Measurements from ENCODE around the gene SLC10A6. TPM values are rescaled to one million over a fixed set of nuclear protein-coding genes. Genes with fewer than 3 reads are reported as not detected.
A peak's percentile ranks its signal among the peaks of the same experiment; 100 is the strongest.

SLC10A6 gene, protein sequence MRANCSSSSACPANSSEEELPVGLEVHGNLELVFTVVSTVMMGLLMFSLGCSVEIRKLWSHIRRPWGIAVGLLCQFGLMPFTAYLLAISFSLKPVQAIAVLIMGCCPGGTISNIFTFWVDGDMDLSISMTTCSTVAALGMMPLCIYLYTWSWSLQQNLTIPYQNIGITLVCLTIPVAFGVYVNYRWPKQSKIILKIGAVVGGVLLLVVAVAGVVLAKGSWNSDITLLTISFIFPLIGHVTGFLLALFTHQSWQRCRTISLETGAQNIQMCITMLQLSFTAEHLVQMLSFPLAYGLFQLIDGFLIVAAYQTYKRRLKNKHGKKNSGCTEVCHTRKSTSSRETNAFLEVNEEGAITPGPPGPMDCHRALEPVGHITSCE
- polyA plus RNA-seq (2011; rRNA removed) (0.06 TPM in 1 of 2 replicates, not detected in the other), polyA minus RNA-seq (2011; rRNA and poly(A)+ RNA removed) (0.26 TPM in 1 of 2 replicates, not detected in the other)

DNA sequence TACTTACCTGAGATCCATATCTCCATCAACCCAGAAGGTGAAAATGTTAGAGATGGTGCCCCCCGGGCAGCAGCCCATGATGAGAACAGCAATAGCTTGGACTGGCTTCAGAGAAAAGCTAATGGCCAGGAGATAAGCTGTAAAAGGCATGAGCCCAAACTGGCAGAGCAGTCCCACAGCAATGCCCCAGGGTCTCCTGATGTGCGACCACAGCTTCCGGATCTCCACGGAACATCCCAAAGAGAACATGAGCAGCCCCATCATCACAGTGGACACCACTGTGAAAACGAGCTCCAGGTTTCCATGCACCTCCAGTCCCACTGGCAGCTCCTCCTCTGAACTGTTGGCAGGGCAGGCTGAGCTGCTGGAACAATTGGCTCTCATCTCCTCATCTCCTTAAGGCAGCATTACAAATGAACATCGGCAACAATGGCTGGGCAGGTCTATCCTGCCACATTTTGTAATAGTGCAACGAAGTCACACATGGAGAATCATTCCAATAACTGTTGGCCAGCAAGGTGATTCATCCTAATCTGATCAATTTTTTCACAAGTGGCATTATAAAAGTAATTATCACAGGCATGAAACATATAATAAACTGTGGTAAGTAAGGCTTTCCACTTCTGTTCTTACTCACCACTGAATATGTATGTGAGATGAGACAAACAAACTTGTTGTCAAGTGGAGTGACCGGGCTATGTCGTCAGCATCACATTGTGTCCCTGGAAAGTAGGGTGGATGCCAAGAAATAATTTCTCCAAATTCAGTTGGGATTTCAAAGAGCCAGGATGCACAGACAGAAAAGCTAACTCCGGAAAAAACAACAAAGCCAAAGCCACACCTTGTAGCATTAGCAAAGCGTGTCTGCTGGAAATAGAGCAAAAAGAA lies at the start of gene SLC10A6:
TSS of gene SLC10A6 (minus strand) at position 653 of the 888 bp plus-strand sequence. CDS start at position 384, 269 bp downstream.
- no peak within 1 kb of the TSS for H3K27ac ChIP-seq (ENCODE audit: low read depth, low read length)
- ChIA-PET CTCF (interaction anchor here (1.1 to 1.3 kb wide), 4 partner anchors 74 to 353 kb away, joined by 3 to 4 read pairs (median 4); no protein-coding TSS in a partner anchor), POLR2A (no interaction called here)
- H3K9me3 ChIP-seq (ENCODE audit: control insufficient read depth, insufficient read depth, low read length), result no peaks in the 10 kb centered on the region
- no peak within 1 kb of the TSS for H3K4me3 ChIP-seq (ENCODE audit: low read depth, low read length)
- no peaks in the 10 kb centered on the region for H3K27me3 ChIP-seq (ENCODE audit: control insufficient read depth, insufficient read depth, low read length)
- DNase-seq (ENCODE audit: low read depth, low spot score), result no peak
- TF ChIP-seq, protein P1, sequence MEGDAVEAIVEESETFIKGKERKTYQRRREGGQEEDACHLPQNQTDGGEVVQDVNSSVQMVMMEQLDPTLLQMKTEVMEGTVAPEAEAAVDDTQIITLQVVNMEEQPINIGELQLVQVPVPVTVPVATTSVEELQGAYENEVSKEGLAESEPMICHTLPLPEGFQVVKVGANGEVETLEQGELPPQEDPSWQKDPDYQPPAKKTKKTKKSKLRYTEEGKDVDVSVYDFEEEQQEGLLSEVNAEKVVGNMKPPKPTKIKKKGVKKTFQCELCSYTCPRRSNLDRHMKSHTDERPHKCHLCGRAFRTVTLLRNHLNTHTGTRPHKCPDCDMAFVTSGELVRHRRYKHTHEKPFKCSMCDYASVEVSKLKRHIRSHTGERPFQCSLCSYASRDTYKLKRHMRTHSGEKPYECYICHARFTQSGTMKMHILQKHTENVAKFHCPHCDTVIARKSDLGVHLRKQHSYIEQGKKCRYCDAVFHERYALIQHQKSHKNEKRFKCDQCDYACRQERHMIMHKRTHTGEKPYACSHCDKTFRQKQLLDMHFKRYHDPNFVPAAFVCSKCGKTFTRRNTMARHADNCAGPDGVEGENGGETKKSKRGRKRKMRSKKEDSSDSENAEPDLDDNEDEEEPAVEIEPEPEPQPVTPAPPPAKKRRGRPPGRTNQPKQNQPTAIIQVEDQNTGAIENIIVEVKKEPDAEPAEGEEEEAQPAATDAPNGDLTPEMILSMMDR (IDR thresholded peaks at IDR 0.05; ENCODE audit: low read depth, low read length), result no peak

DNA sequence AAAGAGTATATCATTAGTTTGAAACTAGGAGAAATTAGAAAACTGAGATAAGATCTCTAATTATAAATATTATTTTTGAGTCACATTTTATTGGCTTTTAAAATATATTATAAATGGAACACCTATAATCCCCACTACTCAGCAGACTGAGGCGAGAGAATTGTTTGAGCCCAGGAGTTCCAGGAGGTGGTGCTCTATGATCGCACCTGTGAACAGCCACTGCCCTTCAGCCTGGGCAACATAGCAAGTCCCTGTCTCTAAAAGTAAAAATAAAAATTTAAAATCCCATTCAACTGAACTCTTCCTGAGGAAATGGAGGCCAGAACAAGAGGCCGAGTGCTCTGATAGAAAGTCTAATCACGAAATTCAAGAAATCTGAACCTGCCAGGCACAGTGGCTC lies 49.4 kb upstream of the SLC10A6 start:
- no peaks in the 10 kb centered on the region for H3K27me3 ChIP-seq (ENCODE audit: control insufficient read depth, insufficient read depth, low read length)
- no peak overlapping the region for H3K27ac ChIP-seq (ENCODE audit: low read depth, low read length)
- TF ChIP-seq, protein P1 (IDR thresholded peaks at IDR 0.05; ENCODE audit: low read depth, low read length), result peak; percentile 37
- H3K9me3 ChIP-seq (ENCODE audit: control insufficient read depth, insufficient read depth, low read length), result no peaks in the 10 kb centered on the region
- no peak for DNase-seq (ENCODE audit: low read depth, low spot score)
- ChIA-PET POLR2A (no interaction called here), CTCF (interaction anchor here (1.2 to 3.0 kb wide), 4 partner anchors 67 to 402 kb away, joined by 3 to 29 read pairs (median 8); no protein-coding TSS in a partner anchor)
- no peak overlapping the region for H3K4me3 ChIP-seq (ENCODE audit: low read depth, low read length)

GRCh38 chr4:86896596-86896995 lies 47.4 kb upstream of the SLC10A6 start:
- no peaks in the 10 kb centered on the region; the same call in 1 of the 2 replicates for H3K9me3 ChIP-seq (ENCODE audit: control insufficient read depth, insufficient read depth, low read length)

DNA sequence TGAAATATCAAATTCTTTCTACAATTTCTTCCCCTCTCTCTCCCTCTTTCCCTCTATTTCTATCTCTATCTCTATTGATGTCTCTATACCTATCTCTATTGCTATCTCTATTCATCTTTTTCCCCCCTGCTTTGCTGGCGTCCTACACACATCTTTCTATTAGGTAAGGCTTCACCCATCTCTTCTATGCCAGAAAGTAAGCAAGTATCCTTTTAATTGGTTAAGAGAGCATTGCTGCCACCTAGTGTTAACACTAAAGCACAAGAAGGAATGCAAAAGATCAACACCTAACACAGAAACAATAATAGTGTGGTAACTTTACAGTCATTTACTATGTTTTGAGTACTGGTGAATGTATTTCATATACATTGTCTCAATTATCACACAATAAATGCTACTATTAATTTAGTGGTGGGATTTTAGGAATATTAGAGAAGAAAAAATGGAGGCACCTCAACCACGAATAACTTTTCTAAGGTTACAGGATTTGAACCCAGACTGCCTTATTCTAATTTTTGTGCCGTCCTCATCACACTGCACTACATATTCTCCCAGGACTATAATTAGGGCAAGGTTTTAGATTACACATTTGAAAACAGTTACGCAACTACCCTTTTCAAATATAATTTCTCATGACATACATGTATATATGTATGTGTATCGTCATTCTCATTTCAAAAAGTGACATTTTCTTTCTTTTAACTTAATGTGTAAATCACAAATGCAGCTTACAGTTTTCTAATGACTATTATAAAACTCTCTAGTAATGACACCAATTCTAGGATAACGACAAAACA lies 46.7 kb upstream of the SLC10A6 start:
- Histone ChIP-seq H3K9me3 (ENCODE audit: control insufficient read depth, insufficient read depth, low read length) (no peaks in the 10 kb centered on the region; the same call in 1 of the 2 replicates), H3K4me3 (ENCODE audit: low read depth, low read length) (no peak overlapping the region), H3K27ac (ENCODE audit: low read depth, low read length) (no peak overlapping the region), H3K27me3 (ENCODE audit: control insufficient read depth, insufficient read depth, low read length) (no peaks in the 10 kb centered on the region)
- DNase-seq (ENCODE audit: low read depth, low spot score), result no peak
- ChIA-PET CTCF (interaction anchor here (0.6 to 3.6 kb wide), 6 partner anchors 21 to 399 kb away, joined by 3 to 125 read pairs (median 6); no protein-coding TSS in a partner anchor), POLR2A (no interaction called here)
- TF ChIP-seq, protein P1 (IDR thresholded peaks at IDR 0.05; ENCODE audit: low read depth, low read length), result peak; percentile 71

More at GRCh38 chr4:86896596-86896995, 47.4 kb upstream of the SLC10A6 start:
- H3K27ac ChIP-seq (ENCODE audit: low read depth, low read length), result no peak overlapping the region
- TF ChIP-seq, protein P1 (IDR thresholded peaks at IDR 0.05; ENCODE audit: low read depth, low read length), result no peak
- DNase-seq (ENCODE audit: low read depth, low spot score), result no peak
- H3K27me3 ChIP-seq (ENCODE audit: control insufficient read depth, insufficient read depth, low read length), result no peaks in the 10 kb centered on the region
- no peak overlapping the region for H3K4me3 ChIP-seq (ENCODE audit: low read depth, low read length)
- ChIA-PET POLR2A (no interaction called here), CTCF (interaction anchor here (1.0 to 3.0 kb wide), 4 partner anchors 396 to 400 kb away, joined by 4 to 31 read pairs (median 26); no protein-coding TSS in a partner anchor)
